Stimulated activated CD4-positive, alpha-beta T cell treated with anti-CD3 and anti-CD28 coated beads, Interleukin-12 subunit alpha, Interleukin-12 subunit beta, amount 100 ng/mL, for 4 hours (primary cell): Measurements from ENCODE around the gene GIMAP6.
"Not testable (repeated sequence)": the region's sequence is repeated elsewhere in the genome, so short reads cannot be mapped to it uniquely, and the experiment has no call there.

ENCODE experiments used
- DNase-seq: peaks from one replicate; pipeline ENCODE4 v3.0.0-alpha.2; 2020

Gene GIMAP6

DNA sequence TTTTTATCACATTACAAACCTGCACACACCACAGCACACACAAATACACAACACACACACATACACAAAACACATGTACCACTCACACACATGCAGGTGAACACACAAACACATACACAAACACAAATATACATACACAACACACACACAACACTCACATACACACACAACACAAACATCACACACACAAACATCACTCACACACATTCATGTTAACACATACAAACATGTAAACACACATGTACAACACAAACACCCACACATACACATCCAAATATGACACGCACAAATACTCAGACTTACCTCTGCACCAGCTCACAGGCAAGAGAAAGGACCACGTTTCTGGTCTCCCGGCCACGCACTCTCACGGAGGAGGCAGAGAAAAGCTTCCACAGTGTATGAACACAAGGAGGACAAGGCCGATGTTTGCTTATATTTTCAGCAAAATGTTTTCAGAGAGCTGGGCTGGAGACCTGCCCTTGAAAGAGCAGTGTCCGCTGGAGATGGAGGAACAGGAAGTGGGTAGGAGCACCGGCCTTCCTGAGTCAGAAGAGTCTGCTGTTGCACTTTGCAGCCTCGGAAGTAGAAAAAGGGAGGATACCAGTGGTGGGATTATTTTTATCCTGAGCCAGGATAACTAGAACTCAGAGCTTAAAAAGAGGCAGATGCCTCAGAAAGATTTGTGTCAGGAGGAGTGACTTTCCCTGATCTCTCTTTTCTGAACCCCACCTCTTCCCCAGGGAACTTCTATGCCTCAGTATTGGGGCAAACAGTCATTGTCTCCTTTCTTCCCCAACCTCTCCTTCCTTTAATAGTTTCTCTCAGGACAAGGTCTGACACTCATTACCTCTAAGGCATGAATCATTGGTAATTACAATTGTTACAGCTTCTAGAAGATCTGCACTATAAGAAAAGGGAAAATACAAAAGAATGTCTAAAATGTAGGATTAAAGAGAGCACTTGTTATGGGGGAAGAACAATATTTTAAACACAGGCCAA lies at the start of gene GIMAP6:
GIMAP6 (minus strand) TSS at position 520 of the 999 bp plus-strand sequence. CDS start 2,243 bp downstream, outside the sequence.
- peak; percentile 20 for DNase-seq

GRCh38 chr7:150680364-150680763 lies 48.2 kb upstream of the GIMAP6 start:
- DNase-seq, result not testable (repeated sequence)

- DNase-seq, result not testable (repeated sequence)
Measured at GRCh38 chr7:150678601-150679000, 46.4 kb upstream of the GIMAP6 start.

- not testable (repeated sequence) for DNase-seq
Measured at GRCh38 chr7:150676854-150677253, 44.7 kb upstream of the GIMAP6 start.

DNA sequence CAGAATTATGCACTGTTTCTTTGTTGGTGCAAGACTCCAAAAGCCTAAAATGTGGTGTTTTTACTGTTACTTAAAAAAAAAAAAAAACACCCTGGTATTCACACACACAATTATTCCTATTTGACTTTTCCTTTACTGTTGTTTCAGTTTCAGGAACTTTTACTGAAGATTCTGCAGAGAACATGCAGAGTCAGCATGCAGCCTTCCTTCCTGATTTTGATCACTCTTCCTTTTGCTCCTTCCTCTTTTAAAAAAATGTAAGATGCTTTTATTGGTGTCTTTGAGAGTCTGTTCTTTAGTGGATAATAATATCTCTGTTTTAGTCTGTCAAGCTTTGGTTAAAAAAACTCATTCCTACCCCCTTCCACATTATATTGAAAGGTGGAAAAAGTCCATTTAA lies 44.1 kb upstream of the GIMAP6 start:
- not testable (repeated sequence) for DNase-seq

DNA sequence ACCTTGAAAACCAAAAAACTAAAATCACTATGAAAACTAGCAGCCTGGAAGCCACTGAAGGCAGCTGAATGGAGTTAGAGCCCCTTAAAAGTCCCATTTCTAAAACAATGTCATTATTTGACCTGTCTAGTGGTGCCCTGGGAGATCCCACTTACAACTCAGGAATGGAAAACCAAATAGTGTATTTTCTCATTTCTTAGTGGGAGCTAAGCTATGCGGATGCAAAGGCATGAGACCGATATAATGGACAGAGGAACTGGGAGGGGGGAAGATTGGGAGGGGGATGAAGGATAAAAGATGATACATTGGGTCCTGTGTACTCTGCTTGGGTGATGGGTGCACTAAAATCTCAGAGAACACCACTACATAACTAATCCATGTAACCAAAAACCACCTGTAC lies 43.5 kb upstream of the GIMAP6 start:
- no peak for DNase-seq

DNA sequence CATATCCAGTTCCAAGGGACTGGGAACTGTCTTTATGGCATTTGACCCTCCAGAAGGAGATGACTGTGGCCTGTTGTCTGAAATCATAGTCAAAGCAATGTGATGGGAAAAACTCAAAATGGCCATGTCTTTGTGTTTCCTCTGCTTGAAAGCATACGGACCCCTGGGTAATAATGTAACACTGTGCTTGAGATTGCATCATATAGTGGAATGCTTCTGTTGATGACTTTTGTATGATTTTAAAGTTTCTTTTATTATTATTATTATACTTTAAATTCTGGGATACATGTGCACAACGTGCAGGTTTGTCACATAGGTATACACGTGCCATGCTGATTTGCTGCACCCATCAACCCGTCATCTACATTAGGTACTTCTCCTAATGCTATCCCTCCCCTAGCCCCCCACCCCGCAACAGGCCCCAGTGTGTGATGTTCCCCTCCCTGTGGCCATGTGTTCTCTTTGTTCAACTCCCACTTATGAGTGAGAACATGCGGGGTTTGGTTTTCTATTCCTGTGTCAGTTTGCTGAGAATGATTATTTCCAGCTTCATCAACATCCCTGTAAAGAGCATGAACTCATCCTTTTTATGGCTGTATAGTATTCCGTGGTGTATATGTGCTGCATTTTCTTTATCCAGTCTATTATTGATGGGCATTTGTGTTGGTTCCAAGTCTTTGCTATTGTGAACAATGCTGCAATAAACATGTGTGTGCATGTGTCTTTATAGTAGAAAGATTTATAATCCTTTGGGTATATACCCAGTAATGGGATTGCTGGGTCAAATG lies 39.8 kb upstream of the GIMAP6 start:
- not testable (repeated sequence) for DNase-seq

DNA sequence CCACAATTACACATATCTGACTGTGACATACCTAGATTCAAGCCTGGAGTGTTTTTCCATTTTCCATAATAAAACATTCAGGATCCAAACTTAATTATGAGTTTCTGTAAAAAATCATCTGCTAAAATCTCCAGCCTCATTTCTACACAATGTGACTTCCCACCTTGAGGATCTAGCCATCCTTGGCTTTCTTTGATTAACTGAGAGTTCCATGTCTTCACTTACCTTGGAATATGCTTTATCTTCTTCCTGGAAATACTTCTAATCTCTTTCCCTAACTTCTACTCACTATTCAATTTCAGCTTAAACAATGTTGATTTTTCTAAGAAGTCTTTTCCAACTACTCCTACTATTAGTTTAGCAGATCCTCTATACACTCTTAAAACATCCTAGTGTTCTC lies 36.8 kb upstream of the GIMAP6 start:
- DNase-seq, result no peak

GRCh38 chr7:150668472-150668911 lies 36.3 kb upstream of the GIMAP6 start:
- peak; percentile 48 for DNase-seq

DNA sequence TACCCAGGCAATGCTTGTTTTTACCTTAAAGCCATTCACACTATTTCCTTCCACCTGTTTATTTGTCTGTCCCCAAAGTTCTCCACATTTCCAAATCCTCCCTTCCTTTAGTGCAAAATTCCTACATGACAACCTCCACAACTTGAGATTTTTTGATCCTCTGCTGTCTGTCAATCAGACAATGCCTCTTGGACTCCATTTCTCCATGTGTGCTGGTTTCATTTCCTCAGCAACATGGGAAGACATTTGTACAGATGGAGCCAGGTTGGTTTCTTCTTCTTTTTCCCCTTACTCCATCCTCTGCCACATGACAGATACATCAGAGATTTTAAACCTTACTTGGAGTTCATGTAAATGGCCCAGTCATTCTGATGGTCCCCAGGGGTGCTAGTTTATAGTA lies 34.2 kb upstream of the GIMAP6 start:
- no peak for DNase-seq

DNA sequence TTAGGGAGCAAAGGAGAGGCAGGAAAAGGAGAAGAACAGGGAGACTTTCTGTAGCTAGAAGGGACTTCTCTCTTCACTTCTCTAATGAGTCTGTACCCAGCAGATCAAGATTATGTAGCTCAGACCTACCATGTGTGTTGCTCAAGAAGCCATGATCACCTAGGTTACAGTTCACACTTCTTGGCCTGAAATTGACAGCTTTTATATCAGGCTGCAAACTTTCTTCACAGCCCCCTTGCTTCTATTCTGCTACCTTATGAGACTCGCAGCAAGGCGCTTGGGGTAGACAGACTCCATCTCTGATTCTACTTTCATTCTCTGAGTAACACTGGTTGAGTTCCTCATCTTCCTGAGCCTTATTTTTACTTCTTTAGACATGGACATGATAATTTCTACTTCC lies 33.7 kb upstream of the GIMAP6 start:
- no peak for DNase-seq

- peak; percentile 52 for DNase-seq
Measured at GRCh38 chr7:150665089-150665748, 33.0 kb upstream of the GIMAP6 start.

GRCh38 chr7:150663802-150664494 lies 31.8 kb upstream of the GIMAP6 start:
- no peak for DNase-seq

DNA sequence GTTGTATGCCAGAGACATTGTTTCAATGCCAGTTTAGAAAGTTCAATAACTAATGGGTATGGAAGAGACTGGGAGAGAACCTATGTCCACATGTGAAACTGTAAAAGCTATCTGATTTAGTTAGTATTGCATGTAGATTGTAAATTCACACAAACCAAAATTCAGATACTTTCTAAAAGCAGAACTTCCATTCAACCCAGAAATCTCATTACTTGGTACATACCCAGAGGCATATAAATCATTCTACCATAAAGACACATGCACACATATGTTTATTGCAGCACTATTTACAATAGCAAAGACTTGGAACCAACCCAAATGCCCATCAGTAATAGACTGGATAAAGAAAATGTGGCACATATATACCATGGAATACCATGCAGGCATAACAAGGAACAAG lies 30.6 kb upstream of the GIMAP6 start:
- not testable (repeated sequence) for DNase-seq

- DNase-seq, result no peak
Measured at GRCh38 chr7:150660939-150661613, 28.9 kb upstream of the GIMAP6 start.

DNA sequence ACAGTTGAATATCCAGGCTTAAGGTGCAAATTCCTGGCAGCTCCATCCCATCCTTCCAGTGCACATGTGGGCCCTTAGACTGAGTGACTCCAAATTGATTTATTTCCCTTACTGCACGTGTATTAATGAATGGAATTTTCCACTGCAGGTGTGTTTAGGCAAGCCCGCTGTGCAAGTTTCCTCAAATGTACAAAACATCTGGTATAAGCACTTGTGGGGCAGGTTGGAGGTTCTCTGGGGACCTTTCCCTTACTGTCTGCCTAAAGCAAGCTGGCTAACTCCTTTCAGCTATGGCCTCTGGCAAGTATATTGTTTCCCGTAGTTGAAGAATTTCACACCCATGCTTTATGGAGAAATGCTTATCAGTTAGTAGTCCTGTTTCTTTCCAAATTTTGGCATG lies 25.3 kb upstream of the GIMAP6 start:
- DNase-seq, result no peak

- no peak for DNase-seq
Measured at GRCh38 chr7:150656047-150656446, 23.9 kb upstream of the GIMAP6 start.

DNA sequence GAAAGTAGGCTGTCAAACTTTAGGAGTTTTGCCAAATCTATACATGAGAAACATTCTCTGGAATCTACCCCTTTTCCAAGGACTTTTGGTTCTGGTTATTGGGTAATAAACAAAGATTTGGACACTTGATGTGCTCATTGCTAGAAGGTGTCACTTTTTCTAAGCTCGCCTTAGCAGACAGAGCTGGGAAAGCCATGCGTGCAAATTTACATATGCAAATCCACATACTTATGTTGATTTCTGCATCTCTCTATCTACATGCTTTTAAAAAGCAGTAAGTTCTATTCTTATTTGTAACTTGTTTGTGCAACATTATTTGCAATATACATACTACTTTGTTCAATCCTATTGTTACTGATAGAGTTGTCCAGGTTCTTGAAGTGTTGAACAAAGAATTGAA lies 22.5 kb upstream of the GIMAP6 start:
- DNase-seq, result no peak

DNA sequence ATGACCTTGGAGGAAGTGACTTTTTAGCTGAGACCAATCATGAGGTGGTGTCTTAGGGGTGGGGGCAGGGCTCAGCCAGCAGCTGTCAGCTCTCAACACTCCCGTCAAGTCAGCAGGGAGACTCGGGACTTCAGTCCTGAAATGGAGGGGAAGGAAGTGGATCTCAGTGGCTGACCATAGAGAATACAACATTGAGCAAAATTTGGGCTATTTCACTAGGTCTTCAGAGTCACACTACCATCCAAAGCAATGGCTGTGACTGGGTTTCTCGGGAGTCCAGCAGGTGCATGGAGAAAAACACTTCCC lies 16.8 kb upstream of the GIMAP6 start:
- no peak for DNase-seq

DNA sequence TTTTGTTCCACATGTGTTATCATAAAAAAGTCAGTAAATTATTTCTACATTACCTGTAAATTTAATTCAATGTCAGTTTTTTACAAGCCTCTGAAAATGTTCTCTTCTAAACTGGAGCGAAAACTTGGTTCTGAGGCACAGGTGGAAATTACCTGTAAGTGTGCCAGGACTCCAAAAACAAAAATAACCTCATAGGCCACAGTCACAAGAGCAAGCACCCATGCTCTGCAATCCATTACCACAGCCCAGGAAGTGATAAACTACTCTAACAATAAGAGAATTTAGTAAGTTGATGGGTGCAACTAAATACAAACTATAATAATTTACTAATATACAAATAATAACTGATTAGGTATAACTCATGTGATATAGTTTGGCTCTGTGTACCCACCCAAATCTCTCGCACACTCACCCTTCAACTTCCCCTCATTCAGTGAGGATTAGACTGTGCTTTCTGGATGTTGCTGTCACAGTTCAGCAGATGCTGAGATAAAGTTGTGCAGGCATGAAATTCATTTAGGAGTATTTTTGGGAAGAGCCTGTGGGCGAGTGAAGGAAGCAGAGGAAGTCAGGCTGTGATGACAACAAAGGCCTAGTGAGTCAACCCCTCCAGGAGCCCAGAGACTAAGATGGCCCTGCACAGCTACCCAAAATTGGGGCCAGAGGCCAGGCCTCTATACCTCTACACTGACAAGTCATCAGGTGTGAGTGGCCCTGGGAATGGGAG lies 16.3 kb upstream of the GIMAP6 start:
- DNase-seq, result no peak
